H1 (cell line): ENCODE measurements around the gene SEMA4D. TPM values are rescaled to one million over a fixed set of nuclear protein-coding genes. Genes with fewer than 3 reads are reported as not detected.
A peak's percentile ranks its signal among the peaks of the same experiment; 100 is the strongest.

Experiments used
- CTCF ChIA-PET: fragments of 300-600 bp; sonication (Branson Sonifier 250); formaldehyde crosslinking; loops from one replicate; lab custom pipeline; 2021; ENCODE audit not compliant: partially characterized antibody; lab: Charles Lee
- POLR2A ChIA-PET: fragments of 300-600 bp; sonication (Branson Sonifier 250); formaldehyde crosslinking; loops from one replicate; lab custom pipeline; 2021; ENCODE audit warnings: inconsistent platforms; ENCODE audit not compliant: partially characterized antibody; lab: Charles Lee
- DNase-seq, 2 experiments: peaks; one replicate each; pipeline versions ENCODE4 v3.0.0 to v3.0.0-alpha.2; 2010 to 2022; ENCODE audit warnings: low spot score in 2 of 2, low read depth in 1 of 2, mixed read lengths in 1 of 2
- FAIRE-seq: peaks from 2 replicates; lab custom pipeline; 2011; peaks lifted over from hg19 to GRCh38; lab: Jason Lieb, UNC
- H2AFZ ChIP-seq: 2 replicates; pipeline ENCODE4 v1.8.1; 2012; ENCODE audit warnings: low read length, inconsistent platforms
- H2AK5ac ChIP-seq: 2 replicates; pipeline ENCODE4 v1.6.1; 2013; ENCODE audit warnings: low read depth, low read length
- H2BK120ac ChIP-seq: replicated peaks from 2 replicates; pipeline ENCODE3; 2013; ENCODE audit warnings: low read depth, low read length, inconsistent platforms
- H2BK12ac ChIP-seq: 2 replicates; pipeline ENCODE4 v1.6.1; 2013; ENCODE audit warnings: low read depth, low read length
- H2BK15ac ChIP-seq: 2 replicates; pipeline ENCODE4 v1.6.1; 2013; ENCODE audit warnings: low read length
- H2BK20ac ChIP-seq: 2 replicates; pipeline ENCODE4 v1.6.1; 2013; ENCODE audit warnings: low read length
- H2BK5ac ChIP-seq: 2 replicates; pipeline ENCODE4 v1.6.1; 2013; ENCODE audit warnings: low read depth, low read length
- H3K14ac ChIP-seq: 2 replicates; pipeline ENCODE4 v1.6.1; 2013; ENCODE audit warnings: inconsistent platforms; ENCODE audit not compliant: insufficient read length
- H3K18ac ChIP-seq: 2 replicates; pipeline ENCODE4 v1.6.1; 2013; ENCODE audit warnings: low read length; ENCODE audit errors: extremely low read depth
- H3K23ac ChIP-seq: 2 replicates; pipeline ENCODE4 v1.6.1; 2013; ENCODE audit warnings: inconsistent platforms; ENCODE audit not compliant: insufficient read length
- H3K23me2 ChIP-seq: 2 replicates; pipeline ENCODE4 v1.6.1; 2013; ENCODE audit warnings: low read depth, low read length
- H3K27ac ChIP-seq: 2 replicates; pipeline ENCODE4 v1.6.1; 2011; ENCODE audit warnings: low read depth, low read length, inconsistent platforms
- H3K27me3 ChIP-seq, 4 experiments: replicated peaks in 1 of 4; 1 replicate in 1 of 4; 2 replicates in 3 of 4; pipeline versions ENCODE4 v1.6.1 to v1.8.1; 2011 to 2013; ENCODE audit warnings: low read length in 3 of 4, mild to moderate bottlenecking in 3 of 4, inconsistent platforms in 2 of 4, mixed read lengths in 2 of 4, moderate library complexity in 1 of 4; ENCODE audit not compliant: control insufficient read depth in 3 of 4, insufficient read depth in 3 of 4; ENCODE audit errors: extremely low read depth in 1 of 4
- H3K36me3 ChIP-seq, 4 experiments: 2 replicates each; pipeline versions ENCODE4 v1.6.1 to v1.8.1; 2011 to 2013; ENCODE audit warnings: mild to moderate bottlenecking in 4 of 4, low read length in 3 of 4, moderate library complexity in 2 of 4, control low read depth in 1 of 4, inconsistent platforms in 1 of 4; ENCODE audit not compliant: insufficient read depth in 4 of 4, control insufficient read depth in 2 of 4
- H3K4ac ChIP-seq: replicated peaks from 2 replicates; pipeline ENCODE3; 2013; ENCODE audit warnings: low read length, low read depth, mixed read lengths, inconsistent platforms; ENCODE audit not compliant: insufficient read length
- H3K4me1 ChIP-seq, 4 experiments: replicated peaks in 1 of 4; 1 replicate in 1 of 4; 2 replicates in 3 of 4; pipeline versions ENCODE4 v1.6.1 to v1.8.1; 2011 to 2013; ENCODE audit warnings: low read length in 3 of 4, inconsistent platforms in 2 of 4, mixed read lengths in 1 of 4; ENCODE audit not compliant: insufficient read depth in 4 of 4, control insufficient read depth in 3 of 4
- H3K4me2 ChIP-seq, 2 experiments: 2 replicates each; pipeline versions ENCODE4 v1.6.1 to v1.8.1; 2011 to 2013; ENCODE audit warnings: low read depth in 2 of 2, low read length in 2 of 2, control low read depth in 1 of 2, inconsistent platforms in 1 of 2, mild to moderate bottlenecking in 1 of 2; ENCODE audit not compliant: insufficient read depth in 1 of 2
- H3K4me3 ChIP-seq, 4 experiments: fragments of 200-600, 300-600 bp in 1 of 4; sonication (generic), shearing (Covaris generic), sonication (Bioruptor Twin) in 1 of 4; 2 replicates each; pipeline versions ENCODE4 v1.5.1 to v1.8.1; 2011 to 2016; ENCODE audit warnings: low read length in 4 of 4, low read depth in 3 of 4, control low read depth in 2 of 4, inconsistent platforms in 2 of 4, mild to moderate bottlenecking in 2 of 4, mixed read lengths in 1 of 4, moderate library complexity in 1 of 4; ENCODE audit not compliant: insufficient read depth in 2 of 4; ENCODE audit errors: extremely low read depth in 1 of 4
- H3K56ac ChIP-seq: replicated peaks from 2 replicates; pipeline ENCODE3; 2013; ENCODE audit warnings: low read depth, mild to moderate bottlenecking, mixed read lengths, low read length, inconsistent platforms; ENCODE audit not compliant: insufficient read length
- H3K79me1 ChIP-seq: 2 replicates; pipeline ENCODE4 v1.6.1; 2013; ENCODE audit warnings: low read depth, low read length, control low read depth
- H3K79me2 ChIP-seq, 2 experiments: 2 replicates each; pipeline versions ENCODE4 v1.6.1 to v1.8.1; 2012 to 2013; ENCODE audit warnings: low read length in 2 of 2, mild to moderate bottlenecking in 2 of 2, inconsistent platforms in 1 of 2; ENCODE audit not compliant: insufficient read depth in 2 of 2, control insufficient read depth in 1 of 2
- H3K9ac ChIP-seq, 4 experiments: replicated peaks in 1 of 4; 1 replicate in 1 of 4; 2 replicates in 3 of 4; pipeline versions ENCODE4 v1.6.1 to v1.8.1; 2011 to 2013; ENCODE audit warnings: low read depth in 3 of 4, low read length in 3 of 4, control low read depth in 2 of 4, mild to moderate bottlenecking in 2 of 4, moderate library complexity in 2 of 4, inconsistent platforms in 1 of 4; ENCODE audit errors: extremely low read depth in 1 of 4
- H3K9me3 ChIP-seq, 2 experiments: 2 replicates each; pipeline versions ENCODE4 v1.6.1 to v1.8.1; 2012 to 2013; ENCODE audit warnings: mild to moderate bottlenecking in 2 of 2, moderate library complexity in 2 of 2, control low read depth in 1 of 2, inconsistent platforms in 1 of 2, low read depth in 1 of 2, low read length in 1 of 2, mixed read lengths in 1 of 2; ENCODE audit not compliant: insufficient read depth in 2 of 2
- H4K20me1 ChIP-seq, 2 experiments: replicated peaks in 1 of 2; 2 replicates each; pipeline versions ENCODE3 to v1.8.1; 2011 to 2013; ENCODE audit warnings: inconsistent platforms in 2 of 2, low read length in 2 of 2, mild to moderate bottlenecking in 1 of 2; ENCODE audit not compliant: insufficient read depth in 2 of 2, control insufficient read depth in 1 of 2
- H4K5ac ChIP-seq: 2 replicates; pipeline ENCODE4 v1.6.1; 2013; ENCODE audit warnings: low read length, low read depth, mixed read lengths, inconsistent platforms; ENCODE audit not compliant: insufficient read length
- H4K8ac ChIP-seq: 2 replicates; pipeline ENCODE4 v1.8.0; 2013; ENCODE audit warnings: mild to moderate bottlenecking, moderate library complexity, low read length, inconsistent platforms; ENCODE audit not compliant: insufficient read depth; ENCODE audit errors: extremely low read depth
- H4K91ac ChIP-seq: replicated peaks from 2 replicates; pipeline ENCODE3; 2013; ENCODE audit warnings: low read length, mixed read lengths, inconsistent platforms; ENCODE audit not compliant: insufficient read length
- GTF2F1 ChIP-seq: IDR thresholded peaks from 2 replicates; pipeline ENCODE4 v1.6.1; 2012; ENCODE audit warnings: low read depth, low read length, improper control_type of control experiment, borderline replicate concordance
- RFX5 ChIP-seq: IDR thresholded peaks from 2 replicates; pipeline ENCODE4 v1.6.1; 2011; ENCODE audit warnings: low read depth, low read length, improper control_type of control experiment, borderline replicate concordance
- SAP30 ChIP-seq: fragments of 300-600 bp; sonication (generic); IDR thresholded peaks from 2 replicates; pipeline ENCODE4 v1.7.1; 2012; ENCODE audit warnings: low read length, moderate library complexity, mild to moderate bottlenecking, inconsistent platforms; ENCODE audit not compliant: insufficient read depth, insufficient replicate concordance
- SUZ12 ChIP-seq: fragments of 200-600 bp; sonication (generic); IDR thresholded peaks from 2 replicates; pipeline ENCODE4 v1.6.1; 2012; ENCODE audit warnings: mild to moderate bottlenecking, inconsistent platforms, low read length, moderate library complexity, mixed read lengths
- WGBS, 2 experiments: shearing (Covaris generic) in 1 of 2; methylation state at CpG; one replicate each; pipeline versions ENCODE4 v1.1.6 to v1.1.7; 2013 to 2015; ENCODE audit warnings: low lambda C conversion rate in 2 of 2, mixed read lengths in 2 of 2, inconsistent platforms in 1 of 2, low coverage in 1 of 2, missing lambda C conversion rate in 1 of 2; ENCODE audit not compliant: insufficient replicate concordance in 2 of 2, insufficient coverage in 1 of 2, insufficient read length in 1 of 2; ENCODE audit errors: extremely low coverage in 1 of 2, missing lambda C conversion rate in 1 of 2; 5-methylcytosine and 5-hydroxymethylcytosine counted together
- polyA plus RNA-seq, 7 experiments: library from polyadenylated mRNA; depleted of rRNA in 3 of 7; stranded (reverse) in 5 of 7; unstranded in 2 of 7; fragments of >200 nt in 5 of 7; fragments of 200-250 nt in 2 of 7; gene quantifications; 1 replicate in 5 of 7; 2 replicates in 1 of 7; 4 replicates in 1 of 7; pipeline versions ENCODE4 v1.2.1 to v1.2.3, GENCODE V29; 2011 to 2013; ENCODE audit warnings: missing spikeins in 2 of 7, mixed read lengths in 2 of 7
- total RNA-seq: library from RNA; stranded (reverse); fragmentation: NEBNext Ultra II Directional; extraction: Animal tissue kit (Norgen Biotek cat#: 25700); gene quantifications from 2 replicates; pipeline ENCODE4 v1.2.1, GENCODE V29; 2021

SEMA4D gene
- total and polyA plus RNA-seq, 2 of the 8 experiments (the other 6 are each of a cell fraction or from before 2014, with no cell fraction given) = 21.0 to 70.4 TPM

DNA sequence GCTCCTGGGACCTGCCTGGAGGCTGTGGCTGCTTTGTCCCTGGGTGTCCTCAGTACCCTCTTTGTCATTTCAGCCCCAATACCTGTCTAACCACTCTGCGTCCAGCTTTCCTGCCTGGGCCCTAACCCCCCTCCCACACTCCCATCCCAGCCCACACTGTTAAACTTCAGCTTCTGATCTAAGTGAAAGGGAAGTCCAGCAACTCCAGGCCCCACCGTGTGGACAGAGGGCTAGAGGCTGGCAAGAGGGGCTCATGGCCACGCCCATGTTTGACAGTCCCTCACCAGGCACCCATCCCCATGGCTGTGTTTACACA is 56.3 kb downstream of the SEMA4D start:
- TF ChIP-seq SUZ12 (no peak), GTF2F1 (no peak), SAP30 (no peak), RFX5 (no peak)
- TF ChIP-seq, all 59 proteins: peak for 0
- peaks cover 5 to 45% (median 14%) of the 10 kb centered on the region in 4 experiments for H3K4me1 ChIP-seq
- H3K27ac ChIP-seq = no peak overlapping the region; the same call in 1 of the 2 replicates
- no peak overlapping the region for H2BK120ac ChIP-seq
- no peaks in the 10 kb centered on the region; a peak in 1 of 8 replicates for H3K36me3 ChIP-seq
- peaks cover 0 to 70% of the 10 kb centered on the region in 2 experiments; a peak in 2 of 4 replicates for H3K79me2 ChIP-seq
- H2BK12ac ChIP-seq = no peak overlapping the region
- 83% methylated on average over 3 of the region's 3 CpGs; no CpG with 5 or more reads in 1 of the 2 experiments for WGBS, 2 experiments
- H3K9ac ChIP-seq = no peak overlapping the region
- ChIA-PET CTCF (interaction anchor here (0.6 to 6.3 kb wide), 5 partner anchors 12 to 200 kb away, joined by 3 to 45 read pairs (median 4); no protein-coding TSS in a partner anchor), POLR2A (interaction anchor here (1.4 kb wide), 1 partner anchor 11 kb away, joined by 5 read pairs; no protein-coding TSS in a partner anchor)
- no peak overlapping the region for H3K18ac ChIP-seq
- no peak overlapping the region for H2BK20ac ChIP-seq
- H2BK5ac ChIP-seq = peak overlapping the region; percentile 22; the same call in 1 of the 2 replicates
- FAIRE-seq = no peak
- no peak overlapping the region for H2BK15ac ChIP-seq
- no peaks in the 10 kb centered on the region for H3K27me3 ChIP-seq
- no peak overlapping the region for H4K8ac ChIP-seq
- H3K23me2 ChIP-seq = no peaks in the 10 kb centered on the region
- no peak overlapping the region for H2AFZ ChIP-seq
- H4K20me1 ChIP-seq = peaks cover 8% of the 10 kb centered on the region in 2 experiments
- H3K14ac ChIP-seq = no peak overlapping the region
- H3K79me1 ChIP-seq = peaks cover 24% of the 10 kb centered on the region
- no peak overlapping the region for H3K56ac ChIP-seq
- no peaks in the 10 kb centered on the region for H3K9me3 ChIP-seq
- H3K23ac ChIP-seq = no peak overlapping the region
- no peak overlapping the region for H3K4me2 ChIP-seq
- no peak overlapping the region for H3K4ac ChIP-seq
- H4K5ac ChIP-seq = no peak overlapping the region
- no peak overlapping the region for H3K4me3 ChIP-seq
- DNase-seq = no peak
- H2AK5ac ChIP-seq = no peak overlapping the region; the same call in none of the 2 replicates
- H4K91ac ChIP-seq = no peak overlapping the region
